Chondrocyte (in vitro differentiated cells): ENCODE data around the gene NHLRC1. TPM values are rescaled to one million over a fixed set of nuclear protein-coding genes. Genes with fewer than 3 reads are reported as not detected.

Experiments used
- DNase-seq: peaks from one replicate; pipeline ENCODE4 v3.0.0; 2021; ENCODE audit warnings: mixed read lengths, low spot score
- H3K27ac Mint-ChIP-seq: one replicate; pipeline ENCODE4 v1.8.0; 2021; ENCODE audit warnings: mild to moderate bottlenecking, moderate library complexity, mixed read lengths; ENCODE audit not compliant: unreplicated experiment
- H3K27me3 Mint-ChIP-seq: 2 replicates; pipeline ENCODE4 v1.8.0; 2021; ENCODE audit warnings: low read depth, mixed read lengths
- H3K36me3 Mint-ChIP-seq: 2 replicates; pipeline ENCODE4 v1.8.0; 2021; ENCODE audit warnings: low read depth, mixed read lengths
- H3K4me1 Mint-ChIP-seq: 2 replicates; pipeline ENCODE4 v1.8.0; 2021; ENCODE audit warnings: low read depth, mild to moderate bottlenecking, mixed read lengths
- H3K4me3 Mint-ChIP-seq: one replicate; pipeline ENCODE4 v1.8.0; 2021; ENCODE audit warnings: mild to moderate bottlenecking, moderate library complexity, mixed read lengths; ENCODE audit not compliant: unreplicated experiment
- H3K9me3 Mint-ChIP-seq: 2 replicates; pipeline ENCODE4 v1.8.0; 2021; ENCODE audit warnings: low read depth, mixed read lengths
- total RNA-seq: library from RNA; stranded (reverse); gene quantifications from 3 replicates; pipeline ENCODE4 v1.2.1, GENCODE V29; 2021
- TF ChIP-seq, protein P1 (sequence below): fragments of 200-600 bp; sonication (generic); IDR thresholded peaks from 2 replicates; pipeline ENCODE4 v1.5.0; 2021; ENCODE audit warnings: antibody characterized with exemption, mild to moderate bottlenecking, moderate library complexity

NHLRC1 gene
- total RNA-seq, 1 donor from 2014 or later = 1.1 TPM

DNA sequence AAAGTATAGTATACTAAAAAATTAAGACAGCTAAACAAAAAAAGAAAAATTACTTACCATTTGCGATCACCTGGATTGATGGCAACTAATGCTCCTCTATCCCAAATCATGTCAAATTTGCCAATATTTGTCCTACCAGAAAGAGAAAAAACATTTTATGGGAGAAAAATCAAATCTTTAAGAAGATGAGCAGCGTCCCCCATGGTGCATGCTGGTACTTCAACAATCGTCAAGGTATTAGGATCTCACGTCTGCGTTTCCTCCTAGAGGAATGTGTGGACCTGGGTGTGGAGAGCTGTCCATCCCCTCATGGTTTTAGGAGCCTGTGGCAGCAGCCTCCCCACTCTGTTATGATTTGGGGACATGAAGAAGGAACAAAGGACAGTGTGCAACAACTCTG lies 16.4 kb upstream of the NHLRC1 start:
- Mint-ChIP-seq H3K27ac (no peak overlapping the region), H3K4me3 (no peak overlapping the region), H3K9me3 (no peaks in the 10 kb centered on the region), H3K27me3 (no peaks in the 10 kb centered on the region), H3K4me1 (no peaks in the 10 kb centered on the region), H3K36me3 (peaks cover 7% of the 10 kb centered on the region)
- TF ChIP-seq, protein P1, sequence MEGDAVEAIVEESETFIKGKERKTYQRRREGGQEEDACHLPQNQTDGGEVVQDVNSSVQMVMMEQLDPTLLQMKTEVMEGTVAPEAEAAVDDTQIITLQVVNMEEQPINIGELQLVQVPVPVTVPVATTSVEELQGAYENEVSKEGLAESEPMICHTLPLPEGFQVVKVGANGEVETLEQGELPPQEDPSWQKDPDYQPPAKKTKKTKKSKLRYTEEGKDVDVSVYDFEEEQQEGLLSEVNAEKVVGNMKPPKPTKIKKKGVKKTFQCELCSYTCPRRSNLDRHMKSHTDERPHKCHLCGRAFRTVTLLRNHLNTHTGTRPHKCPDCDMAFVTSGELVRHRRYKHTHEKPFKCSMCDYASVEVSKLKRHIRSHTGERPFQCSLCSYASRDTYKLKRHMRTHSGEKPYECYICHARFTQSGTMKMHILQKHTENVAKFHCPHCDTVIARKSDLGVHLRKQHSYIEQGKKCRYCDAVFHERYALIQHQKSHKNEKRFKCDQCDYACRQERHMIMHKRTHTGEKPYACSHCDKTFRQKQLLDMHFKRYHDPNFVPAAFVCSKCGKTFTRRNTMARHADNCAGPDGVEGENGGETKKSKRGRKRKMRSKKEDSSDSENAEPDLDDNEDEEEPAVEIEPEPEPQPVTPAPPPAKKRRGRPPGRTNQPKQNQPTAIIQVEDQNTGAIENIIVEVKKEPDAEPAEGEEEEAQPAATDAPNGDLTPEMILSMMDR = no peak
- no peak for DNase-seq

DNA sequence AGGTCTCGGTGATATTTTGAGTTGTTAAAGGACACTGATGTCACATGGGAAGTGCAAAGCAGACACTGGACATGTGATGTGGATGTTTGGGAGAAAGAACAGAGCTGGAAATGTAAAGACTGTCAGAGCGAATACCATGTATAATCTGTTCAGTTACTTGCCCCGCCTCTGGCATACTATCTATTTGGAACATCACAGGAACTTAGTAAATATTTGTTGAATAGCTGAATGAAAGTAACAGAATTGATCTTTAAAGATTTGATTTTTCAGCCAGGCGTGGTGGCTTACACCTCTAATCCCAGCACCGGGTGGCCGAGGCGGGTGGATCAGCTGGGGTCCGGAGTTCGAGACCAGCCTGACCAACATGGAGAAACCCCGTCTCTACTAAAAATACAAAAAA lies 13.8 kb upstream of the NHLRC1 start:
- H3K4me1 Mint-ChIP-seq = no peaks in the 10 kb centered on the region
- no peak for DNase-seq
- H3K27ac Mint-ChIP-seq = no peak overlapping the region
- H3K9me3 Mint-ChIP-seq = no peaks in the 10 kb centered on the region
- no peaks in the 10 kb centered on the region for H3K27me3 Mint-ChIP-seq
- TF ChIP-seq, protein P1 = no peak
- no peak overlapping the region for H3K4me3 Mint-ChIP-seq
- peaks cover 8% of the 10 kb centered on the region for H3K36me3 Mint-ChIP-seq

DNA sequence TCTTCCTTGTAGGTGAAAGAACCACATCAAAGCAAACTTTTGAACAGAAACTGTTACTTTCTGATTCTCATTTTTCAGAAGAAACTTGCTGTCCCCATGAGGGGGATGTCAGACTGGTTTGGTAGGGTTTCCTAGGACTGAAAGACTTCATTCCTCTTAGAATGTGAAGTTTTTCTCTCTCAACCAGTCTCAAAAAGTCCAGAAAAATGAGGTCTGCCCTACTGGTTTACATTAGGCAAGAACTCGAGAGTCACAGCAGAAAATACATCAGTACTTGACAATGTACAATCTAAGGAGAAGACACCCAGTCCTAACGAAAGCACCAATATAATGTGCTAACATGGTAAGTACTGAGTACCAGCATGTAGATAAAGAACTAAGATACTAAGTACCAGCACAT lies 12.7 kb upstream of the NHLRC1 start:
- Mint-ChIP-seq H3K9me3 (no peaks in the 10 kb centered on the region), H3K4me1 (no peaks in the 10 kb centered on the region), H3K4me3 (no peak overlapping the region), H3K36me3 (peaks cover 8% of the 10 kb centered on the region), H3K27ac (no peak overlapping the region), H3K27me3 (no peaks in the 10 kb centered on the region)
- DNase-seq = no peak
- TF ChIP-seq, protein P1 = no peak

DNA sequence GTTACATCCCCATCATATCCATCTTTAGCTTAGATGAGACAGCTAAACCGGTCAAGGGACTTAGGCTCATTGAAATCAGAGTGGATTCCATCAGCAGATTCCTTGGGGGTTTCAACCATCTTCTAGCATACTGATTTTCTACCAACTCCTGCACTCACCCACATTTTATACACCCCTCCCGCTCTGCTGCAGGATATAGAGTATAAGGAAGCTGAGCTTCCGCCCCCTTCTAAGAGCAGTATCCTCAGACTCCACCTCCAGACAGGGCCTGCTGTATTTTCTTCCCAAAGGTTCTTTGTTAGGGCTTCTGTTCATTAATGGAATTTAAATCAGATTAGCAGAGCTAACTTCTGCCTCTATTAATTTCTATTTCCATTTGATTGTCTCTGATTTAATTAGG lies 9.9 kb upstream of the NHLRC1 start:
- Mint-ChIP-seq H3K4me1 (no peaks in the 10 kb centered on the region), H3K9me3 (no peaks in the 10 kb centered on the region), H3K27ac (no peak overlapping the region), H3K4me3 (no peak overlapping the region), H3K27me3 (no peaks in the 10 kb centered on the region), H3K36me3 (peaks cover 13% of the 10 kb centered on the region)
- no peak for DNase-seq
- TF ChIP-seq, protein P1 = no peak

DNA sequence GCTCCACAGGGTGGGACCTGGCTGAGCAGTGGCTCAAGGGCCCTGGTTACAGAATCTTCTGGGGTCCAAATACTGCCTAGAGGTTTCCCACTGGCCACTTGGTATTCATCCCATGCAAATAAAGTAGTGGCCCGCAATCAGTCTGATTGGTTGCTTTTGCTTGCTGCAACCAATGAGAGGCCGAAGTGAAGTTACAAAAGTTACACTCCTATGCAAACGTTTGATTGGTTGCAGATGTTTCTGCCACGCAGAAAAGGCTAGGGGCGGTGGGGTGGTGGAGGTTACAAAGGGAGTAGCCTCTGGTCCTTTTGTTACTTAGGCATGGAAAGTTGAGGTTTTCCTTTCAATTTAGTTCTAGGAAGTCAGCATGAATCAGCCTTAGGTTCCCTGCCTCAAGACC lies 3.6 kb upstream of the NHLRC1 start:
- Mint-ChIP-seq H3K4me1 (peaks cover 11% of the 10 kb centered on the region), H3K4me3 (no peak overlapping the region), H3K27me3 (no peaks in the 10 kb centered on the region), H3K9me3 (no peaks in the 10 kb centered on the region), H3K36me3 (peaks cover 4% of the 10 kb centered on the region), H3K27ac (no peak overlapping the region)
- DNase-seq = no peak
- TF ChIP-seq, protein P1 = no peak
